ENCODE data around the gene PKLR. TPM values are rescaled to one million over a fixed set of nuclear protein-coding genes. Genes with fewer than 3 reads are reported as not detected.
A peak's percentile ranks its signal among the peaks of the same experiment; 100 is the strongest.
"Not testable (repeated sequence)": the region's sequence is repeated elsewhere in the genome, so short reads cannot be mapped to it uniquely, and the experiment has no call there.

PKLR gene
- polyA plus RNA-seq, 1 donor, result 0.37 TPM

GRCh38 chr1:155316922-155317321 is 15.7 kb upstream of the PKLR start:
- no peak for DNase-seq

DNA sequence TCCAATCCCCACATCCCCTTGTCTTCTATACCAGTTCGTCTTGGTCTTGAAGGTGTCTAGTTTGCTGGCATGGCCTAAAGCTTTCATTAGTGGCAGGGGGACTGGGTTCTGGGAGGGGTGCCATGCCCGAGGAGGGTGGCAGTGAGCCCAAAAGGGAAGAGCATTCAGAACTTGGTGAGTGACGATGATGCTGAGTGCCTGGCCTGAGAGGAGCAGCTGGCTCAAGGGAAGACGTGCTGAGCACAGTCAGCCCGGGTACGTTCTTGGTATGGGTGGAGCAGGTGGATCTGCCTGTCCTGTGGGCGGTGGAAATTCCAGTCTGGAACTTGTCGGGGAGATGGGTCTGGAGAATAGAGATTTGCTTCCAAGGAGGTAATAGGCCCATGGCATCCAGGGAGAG is 12.0 kb upstream of the PKLR start:
- DNase-seq, result no peak

- no peak for DNase-seq
Observed at GRCh38 chr1:155309423-155310021, 8.3 kb upstream of the PKLR start.

DNA sequence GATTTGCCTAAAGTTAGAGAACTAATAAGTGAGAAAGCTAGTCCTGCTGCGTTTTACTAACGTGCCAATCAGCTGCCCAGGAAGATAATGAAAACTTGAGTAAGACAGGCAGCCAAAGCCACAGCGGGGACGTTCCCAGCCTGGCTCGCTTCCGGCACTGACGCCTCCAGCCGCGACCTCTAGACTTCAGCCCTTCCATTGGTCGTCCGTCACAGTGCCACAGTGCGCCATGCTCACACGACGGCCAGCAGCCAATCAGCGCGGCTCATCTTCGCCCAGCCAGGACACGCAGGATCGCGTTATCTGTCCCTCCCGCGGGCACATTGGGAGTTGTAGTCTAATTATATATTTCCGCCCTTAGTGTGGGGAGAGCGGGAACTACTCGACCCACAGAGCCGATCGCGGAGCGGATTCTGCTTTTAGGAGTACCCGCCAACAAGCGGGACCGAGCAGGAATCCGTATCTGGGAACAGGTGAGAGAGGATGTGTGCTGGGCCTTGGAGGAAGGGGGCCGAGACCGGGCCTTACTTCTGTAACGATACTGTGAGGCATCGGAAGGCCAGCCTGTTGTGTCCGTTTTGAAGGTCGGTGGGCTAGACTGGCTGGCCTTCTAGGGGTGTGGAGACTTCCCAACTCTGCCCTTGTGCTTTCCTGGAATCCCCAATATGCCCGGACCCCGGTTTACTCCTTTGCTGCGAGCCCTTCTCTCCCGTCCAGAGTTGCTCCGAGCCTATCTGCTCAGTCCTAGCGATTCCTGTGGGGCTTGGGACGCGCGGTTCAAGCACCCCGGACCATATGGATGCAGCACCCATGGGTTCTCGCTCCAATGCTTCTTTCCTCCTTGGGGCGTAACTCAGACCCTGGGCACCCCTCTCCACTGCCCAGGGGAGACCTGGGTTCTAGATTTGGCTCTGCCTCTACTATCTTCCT is 7.5 kb upstream of the PKLR start, which contains the start of gene FDPS:
FDPS (plus strand) TSS at position 374 of the 930 bp plus-strand sequence. CDS start 924 bp downstream, outside the sequence.
- DNase-seq, result peak; percentile 99

GRCh38 chr1:155307247-155307740 is 6.1 kb upstream of the PKLR start:
- DNase-seq, result peak; percentile 26

DNA sequence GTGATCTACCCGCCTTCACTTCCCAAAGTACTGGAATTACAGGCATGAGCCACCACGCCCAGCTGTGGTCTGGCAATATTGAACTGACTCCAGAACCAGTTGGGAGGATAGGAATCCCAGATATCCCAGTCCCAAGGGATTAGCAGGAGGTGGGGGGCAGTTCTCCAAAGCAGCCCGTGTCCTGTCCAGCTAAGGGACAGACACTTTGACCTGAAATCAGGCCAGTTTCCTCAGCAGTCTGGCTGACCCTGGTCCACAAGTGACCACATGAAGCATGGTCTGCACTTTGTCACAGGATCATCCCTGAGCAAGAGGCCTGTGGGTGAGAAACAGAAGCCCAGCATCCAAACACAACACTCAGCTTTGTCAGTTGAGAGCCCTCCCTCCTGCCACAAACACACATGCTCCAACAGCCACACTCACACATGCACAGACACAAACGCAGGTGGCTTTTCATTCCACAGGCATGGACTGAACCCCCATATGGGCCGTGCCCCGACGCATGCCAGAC is 4.7 kb upstream of the PKLR start:
- DNase-seq, result no peak

DNA sequence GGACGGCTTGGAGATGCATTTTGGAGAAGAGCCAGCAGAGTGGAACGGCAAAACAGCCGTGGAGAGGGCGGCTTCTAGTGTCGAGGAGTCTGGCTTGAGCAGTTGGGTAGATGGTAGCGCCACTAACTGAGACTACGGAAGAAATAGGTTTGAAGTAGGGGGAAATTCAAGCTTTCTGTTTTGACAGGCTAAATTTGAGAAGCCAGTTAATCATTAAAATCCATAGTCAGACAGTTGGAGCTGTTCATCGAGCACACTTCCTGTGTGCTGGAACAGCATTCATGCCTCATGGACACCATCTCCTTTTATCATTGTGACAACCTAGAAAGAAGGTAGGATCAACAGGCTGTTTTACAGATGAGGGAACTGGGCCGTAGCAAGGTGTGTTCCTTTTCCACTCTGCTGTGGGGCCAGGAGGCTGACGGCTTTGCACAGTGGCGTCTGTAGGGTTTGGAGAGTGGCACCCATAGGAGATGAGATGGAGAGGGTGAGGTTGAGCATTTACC is 3.4 kb upstream of the PKLR start:
- no peak for DNase-seq

- DNase-seq, result no peak
Observed at GRCh38 chr1:155300553-155301329, 497 bp downstream of the PKLR start.

- DNase-seq, result no peak
Observed at GRCh38 chr1:155300024-155300423, 1.2 kb downstream of the PKLR start.

GRCh38 chr1:155297384-155297783 is 3.9 kb downstream of the PKLR start:
- no peak for DNase-seq

- DNase-seq, result no peak
Observed at GRCh38 chr1:155296661-155297060, 4.6 kb downstream of the PKLR start.

GRCh38 chr1:155295942-155296267 is 5.3 kb downstream of the PKLR start:
- no peak for DNase-seq

GRCh38 chr1:155295183-155295941 is 5.9 kb downstream of the PKLR start:
- no peak for DNase-seq

DNA sequence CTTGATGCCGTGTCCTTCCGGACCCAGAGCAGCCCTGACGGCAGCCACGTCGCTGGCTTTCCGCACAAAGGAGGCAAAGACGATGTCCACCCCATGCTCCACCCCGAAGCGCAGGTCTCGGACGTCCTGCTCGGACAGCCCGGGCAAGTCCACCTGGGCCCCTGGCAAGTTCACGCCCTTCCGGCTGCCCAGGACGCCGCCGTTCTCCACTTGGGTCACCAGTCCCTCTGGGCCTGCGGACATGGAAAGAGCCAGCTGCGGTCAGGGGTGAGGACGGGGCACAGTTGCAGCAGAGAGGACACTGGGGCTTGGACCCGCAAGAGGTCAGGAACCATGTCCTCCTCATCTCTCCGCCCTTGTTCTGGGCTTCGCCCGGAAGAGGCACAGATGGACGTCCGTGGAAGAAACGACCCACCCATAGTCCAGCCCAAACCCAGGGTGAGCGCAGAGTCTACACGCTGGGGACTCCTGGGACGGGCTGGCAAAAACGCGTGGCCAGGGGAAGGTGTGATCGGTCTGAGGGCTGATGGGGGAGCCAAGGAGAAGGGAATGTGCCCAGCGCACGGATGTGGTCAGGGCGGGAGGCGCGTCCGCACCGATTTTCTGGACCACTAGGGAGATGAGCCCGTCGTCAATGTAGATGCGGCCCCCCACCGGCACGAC is 6.6 kb downstream of the PKLR start:
- no peak for DNase-seq

GRCh38 chr1:155293086-155293749 is 8.0 kb downstream of the PKLR start:
- DNase-seq, result no peak

DNA sequence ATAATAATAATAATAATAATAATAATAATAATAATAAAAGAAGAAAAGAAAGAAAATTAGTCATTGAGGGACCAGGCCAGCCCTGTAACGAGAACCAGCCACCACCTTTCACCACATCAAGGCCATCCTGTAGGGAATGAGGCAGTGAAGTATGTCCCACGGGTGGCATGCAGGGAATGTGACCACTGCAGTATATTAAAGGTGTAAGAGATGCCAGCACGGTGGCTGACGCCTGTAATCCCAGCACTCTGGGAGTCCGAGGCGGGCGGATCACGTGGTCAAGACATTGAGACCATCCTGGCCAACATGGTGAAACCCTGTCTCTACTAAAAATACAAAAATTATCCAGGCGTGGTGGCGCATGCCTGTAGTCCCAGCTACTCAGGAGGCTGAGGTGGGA is 10.2 kb downstream of the PKLR start:
- not testable (repeated sequence) for DNase-seq

DNA sequence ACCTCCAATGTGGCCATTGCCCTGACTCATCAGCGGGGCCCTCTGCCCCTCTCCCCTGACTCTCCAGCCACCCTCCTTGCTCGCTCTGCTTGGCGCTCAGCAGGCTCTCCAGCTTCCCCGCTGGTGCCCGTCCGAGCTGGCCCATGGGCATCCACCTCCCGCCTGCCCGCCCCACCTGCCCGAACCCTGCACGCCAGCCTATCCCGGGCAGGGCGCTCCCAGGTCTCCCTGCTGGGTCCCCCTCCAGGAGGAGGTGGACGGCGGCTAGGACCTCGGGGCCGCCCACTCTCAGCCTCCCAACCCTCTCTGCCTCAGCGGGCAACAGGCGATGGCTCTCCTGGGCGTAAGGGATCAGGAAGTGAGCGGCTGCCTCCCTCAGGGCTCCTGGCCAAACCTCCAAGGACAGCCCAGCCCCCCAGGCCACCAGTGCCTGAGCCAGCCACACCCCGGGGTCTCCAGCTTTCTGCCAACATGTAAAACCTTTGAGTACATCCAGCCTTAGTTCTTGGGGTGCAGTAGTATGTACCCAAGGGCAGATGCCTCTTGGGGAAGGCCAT is 13.2 kb downstream of the PKLR start:
- no peak for DNase-seq

GRCh38 chr1:155286544-155286943 is 14.7 kb downstream of the PKLR start:
- DNase-seq, result no peak

- DNase-seq, result no peak
Observed at GRCh38 chr1:155285631-155286044, 15.6 kb downstream of the PKLR start.

GRCh38 chr1:155285063-155285462 is 16.2 kb downstream of the PKLR start:
- no peak for DNase-seq
